HPDE6-E6E7 (cell line): ENCODE measurements around the gene GDF9.

Experiments
- DNase-seq: peaks from one replicate; pipeline ENCODE4 v3.0.0; 2011; ENCODE audit warnings: missing footprints; ENCODE audit errors: extremely low spot score

GDF9 gene

GRCh38 chr5:132838516-132839282 is 27.6 kb downstream of the GDF9 start:
- no peak for DNase-seq

- no peak for DNase-seq
Measured at GRCh38 chr5:132837868-132838267, 28.4 kb downstream of the GDF9 start.

DNA sequence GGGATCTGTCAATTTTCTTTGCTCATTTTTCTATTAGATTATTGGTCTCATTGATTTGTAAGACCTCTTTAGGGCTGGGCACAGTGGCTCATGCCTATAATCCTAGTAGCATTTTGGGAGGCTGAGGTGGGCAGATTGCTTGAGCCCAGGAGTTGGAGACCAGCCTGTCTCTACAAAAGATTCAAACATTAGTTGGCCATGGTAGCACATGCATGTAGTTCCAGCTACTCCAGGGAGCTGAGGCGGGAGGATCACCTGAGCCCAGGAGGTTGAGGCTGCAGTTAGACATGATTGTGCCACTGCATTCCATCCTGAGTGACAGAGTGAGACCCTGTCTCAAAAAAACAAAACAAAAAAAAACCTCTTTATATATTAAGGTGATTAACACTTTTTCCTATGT is 29.4 kb downstream of the GDF9 start:
- DNase-seq: no peak

DNA sequence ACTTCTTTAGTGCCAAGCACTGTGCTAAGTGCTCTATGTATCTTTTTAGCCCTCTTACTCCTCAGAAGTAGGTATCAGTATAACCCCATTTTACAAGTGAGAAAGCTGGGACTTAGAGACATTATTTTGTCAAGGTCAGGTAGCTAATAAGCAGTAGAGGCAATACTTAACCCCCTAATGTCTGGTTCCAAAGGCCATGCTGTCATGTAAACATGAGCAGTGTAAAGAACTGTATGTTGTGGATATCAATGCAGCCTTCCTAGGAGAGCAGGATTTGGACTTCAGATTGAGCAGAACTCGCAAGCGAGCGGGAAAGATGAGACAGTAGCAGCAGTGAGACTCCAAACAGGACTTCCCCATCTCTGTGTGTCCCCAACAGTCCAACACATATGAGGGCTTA is 32.2 kb downstream of the GDF9 start:
- no peak for DNase-seq

DNA sequence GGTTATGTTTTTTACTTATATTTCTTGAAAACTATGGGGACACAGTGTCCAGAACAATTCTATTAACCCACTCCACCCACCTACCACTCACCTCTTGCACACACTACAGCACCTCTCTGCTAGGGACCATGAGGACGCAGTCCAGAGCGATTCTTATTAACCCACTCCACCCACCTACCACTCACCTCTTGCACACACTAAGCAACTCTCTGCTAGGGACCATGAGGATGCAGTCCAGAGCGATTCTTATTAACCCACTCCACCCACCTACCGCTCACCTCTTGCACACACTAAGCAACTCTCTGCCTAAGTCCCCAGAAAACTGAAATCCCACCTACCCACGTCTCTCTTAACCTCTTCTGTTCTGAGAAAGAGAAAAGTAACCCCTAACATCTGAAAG is 33.7 kb downstream of the GDF9 start:
- DNase-seq: no peak

DNA sequence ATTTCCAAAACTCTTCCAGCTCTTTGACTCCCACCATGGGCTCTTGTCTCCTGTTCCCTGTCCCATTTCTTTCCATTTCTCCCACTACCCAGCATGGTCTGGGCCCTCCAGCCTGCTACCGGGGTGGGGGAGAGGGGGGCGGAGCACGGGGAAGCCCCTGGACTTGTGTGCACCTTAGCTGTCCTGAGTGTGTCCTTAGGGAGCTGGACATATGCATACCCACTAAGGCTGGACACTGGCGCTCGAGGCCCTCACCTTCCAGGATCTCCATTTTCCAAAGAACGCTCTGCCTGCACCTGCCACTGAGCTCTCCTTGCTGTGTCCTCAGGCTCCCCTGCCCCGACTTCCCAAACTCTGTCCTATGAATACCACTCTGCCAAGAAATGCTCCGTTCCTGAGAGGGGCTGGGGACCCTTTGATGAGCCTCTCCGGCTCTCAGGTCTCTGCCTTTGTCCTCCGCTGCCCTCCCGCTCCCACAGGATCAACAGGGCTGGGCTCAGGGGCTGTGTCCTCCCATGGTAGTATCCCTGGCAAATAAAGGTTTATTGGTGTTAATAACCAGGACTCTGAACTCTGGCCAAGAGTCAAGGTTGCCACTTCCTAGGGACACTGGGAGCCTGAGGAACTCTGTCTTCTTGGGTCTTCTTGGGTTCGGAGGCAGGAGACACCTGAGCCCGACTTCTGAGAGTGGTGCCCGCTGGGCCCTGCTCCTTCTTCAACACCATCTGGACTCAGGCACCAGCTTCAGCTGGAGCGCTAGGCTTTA is 35.0 kb downstream of the GDF9 start:
- DNase-seq: no peak

- DNase-seq: no peak
Measured at GRCh38 chr5:132830436-132831094, 35.7 kb downstream of the GDF9 start, which contains the start of gene SHROOM1. Gene SHROOM1, minus strand, starts transcription at chr5:132830647. Its CDS starts 4,507 bp downstream, at chr5:132826140.

DNA sequence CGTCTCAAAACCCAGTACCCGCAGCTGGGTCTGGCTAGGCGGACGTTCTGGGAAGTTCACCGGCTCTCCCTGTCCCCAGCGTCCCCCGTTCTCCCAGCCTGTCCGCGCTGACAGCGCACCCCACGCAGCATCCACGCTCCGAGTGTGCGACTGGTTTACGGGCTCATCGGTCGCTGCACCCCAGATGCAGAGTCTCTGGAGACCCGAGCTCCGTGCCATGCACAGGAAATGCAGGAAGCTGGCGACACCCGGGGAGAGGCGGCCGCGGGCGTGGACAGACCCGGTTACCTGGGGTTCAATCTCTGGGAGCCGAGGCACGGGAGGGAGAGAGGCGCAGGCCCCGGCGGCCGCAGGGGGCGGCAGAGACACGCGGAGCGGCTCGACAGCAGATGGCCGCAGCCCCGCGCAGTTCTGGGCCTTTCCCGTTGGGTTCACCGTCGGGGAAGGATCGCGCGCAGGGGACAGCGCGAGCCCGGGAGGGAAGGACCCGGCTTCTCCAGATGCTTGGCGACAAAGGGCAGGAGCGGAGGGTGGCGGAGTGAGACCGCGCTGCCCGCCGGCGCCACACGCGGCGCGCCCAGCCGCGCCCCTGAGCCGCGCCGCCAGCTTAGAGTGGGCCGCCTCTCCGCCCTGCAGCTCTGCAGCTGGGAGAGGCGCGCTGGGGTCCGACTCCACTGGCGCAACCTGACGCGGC is 36.4 kb downstream of the GDF9 start:
- DNase-seq: peak; percentile 89

- DNase-seq: no peak
Measured at GRCh38 chr5:132828846-132829494, 37.3 kb downstream of the GDF9 start.

DNA sequence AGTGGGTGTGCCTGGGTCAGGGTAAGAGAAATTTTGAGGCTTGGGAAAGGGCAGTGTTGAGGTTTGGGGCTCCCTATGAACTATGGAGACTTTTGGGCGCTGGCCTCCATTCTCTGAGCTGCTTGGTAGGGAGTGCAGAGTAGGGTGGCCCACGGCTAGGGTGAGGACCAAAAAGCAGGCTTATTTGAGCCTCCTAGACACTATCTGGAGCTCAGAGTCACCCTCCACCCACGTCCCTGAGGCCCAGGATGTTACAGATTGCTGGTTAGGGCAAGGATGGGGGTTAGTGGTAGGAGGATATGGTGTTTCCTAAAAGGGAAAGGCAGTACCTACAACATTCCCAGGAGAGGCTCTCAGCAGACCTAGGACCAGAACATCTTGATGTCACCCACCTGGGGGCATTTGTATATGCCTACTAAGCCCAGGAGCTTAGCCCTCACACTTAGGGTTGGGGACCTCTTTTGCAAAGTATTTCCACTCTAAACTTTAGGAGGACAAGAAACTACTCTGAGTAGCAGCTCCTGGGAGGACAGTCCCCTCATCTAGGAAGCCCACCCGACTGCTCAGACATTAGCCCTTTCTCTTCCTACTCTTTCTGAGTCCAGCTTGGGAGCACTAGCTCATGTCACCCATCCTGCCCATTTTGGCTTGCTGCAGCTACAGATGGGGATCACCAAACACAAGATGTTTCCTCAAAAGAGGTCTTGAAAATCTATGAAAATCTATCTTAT is 38.2 kb downstream of the GDF9 start:
- no peak for DNase-seq

DNA sequence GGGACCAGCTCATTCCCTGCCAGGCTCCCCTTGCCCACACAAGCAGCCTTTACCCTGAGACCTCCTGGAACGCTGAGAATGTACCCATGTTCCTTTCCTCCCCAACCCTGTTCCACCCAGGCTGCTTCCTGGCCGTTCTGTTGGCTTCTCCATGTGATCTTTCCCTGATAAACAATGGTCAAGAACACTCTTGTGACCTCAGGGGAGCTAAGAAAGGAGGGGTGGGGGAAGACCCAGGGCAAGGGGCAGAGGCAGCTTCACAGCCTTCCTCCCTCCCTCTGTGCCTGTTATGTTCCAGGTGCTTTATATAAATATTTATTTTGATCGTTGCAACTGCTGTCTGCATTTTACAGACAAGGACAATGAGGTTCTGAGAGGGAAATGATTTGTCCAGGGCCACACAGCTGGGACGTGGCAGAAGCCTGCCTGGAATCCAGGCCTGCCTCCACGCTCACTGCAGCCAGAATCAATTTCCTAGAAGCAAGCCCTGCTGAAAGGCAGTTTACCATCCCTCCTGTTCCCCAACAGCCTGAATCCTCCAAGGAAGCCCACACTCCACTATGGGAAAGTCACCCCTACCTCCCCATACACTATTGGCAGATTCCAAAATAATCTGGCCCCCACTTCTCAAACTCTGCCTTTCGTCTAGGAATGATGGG is 39.7 kb downstream of the GDF9 start:
- no peak for DNase-seq

DNA sequence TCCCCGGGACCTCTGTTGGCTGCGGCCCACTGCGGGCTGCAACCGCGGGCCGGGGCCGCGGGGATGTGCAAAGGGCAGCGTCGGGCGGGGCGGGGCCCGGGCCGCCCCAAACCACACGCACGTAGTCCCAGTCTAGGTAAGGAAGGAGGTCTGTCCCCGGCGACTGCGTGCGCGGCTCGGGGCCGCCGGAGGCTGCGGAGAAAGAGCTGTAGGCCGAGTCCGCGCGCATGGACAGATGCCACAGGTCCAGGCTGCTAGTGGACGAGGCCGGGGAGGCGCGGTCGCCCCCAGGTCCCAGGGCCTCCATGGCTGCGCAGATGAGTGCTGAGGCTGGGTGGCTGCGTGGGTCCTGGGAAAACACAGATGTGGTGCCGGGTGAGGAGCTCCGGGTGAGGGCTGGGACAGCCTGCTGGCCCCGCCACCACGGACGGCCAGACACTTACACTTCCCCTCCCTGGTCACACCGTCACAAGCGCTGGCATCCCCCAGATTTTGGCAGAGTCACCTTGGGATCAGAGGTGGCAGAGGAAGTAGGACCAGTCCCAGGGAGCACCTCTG is 40.4 kb downstream of the GDF9 start:
- no peak for DNase-seq

DNA sequence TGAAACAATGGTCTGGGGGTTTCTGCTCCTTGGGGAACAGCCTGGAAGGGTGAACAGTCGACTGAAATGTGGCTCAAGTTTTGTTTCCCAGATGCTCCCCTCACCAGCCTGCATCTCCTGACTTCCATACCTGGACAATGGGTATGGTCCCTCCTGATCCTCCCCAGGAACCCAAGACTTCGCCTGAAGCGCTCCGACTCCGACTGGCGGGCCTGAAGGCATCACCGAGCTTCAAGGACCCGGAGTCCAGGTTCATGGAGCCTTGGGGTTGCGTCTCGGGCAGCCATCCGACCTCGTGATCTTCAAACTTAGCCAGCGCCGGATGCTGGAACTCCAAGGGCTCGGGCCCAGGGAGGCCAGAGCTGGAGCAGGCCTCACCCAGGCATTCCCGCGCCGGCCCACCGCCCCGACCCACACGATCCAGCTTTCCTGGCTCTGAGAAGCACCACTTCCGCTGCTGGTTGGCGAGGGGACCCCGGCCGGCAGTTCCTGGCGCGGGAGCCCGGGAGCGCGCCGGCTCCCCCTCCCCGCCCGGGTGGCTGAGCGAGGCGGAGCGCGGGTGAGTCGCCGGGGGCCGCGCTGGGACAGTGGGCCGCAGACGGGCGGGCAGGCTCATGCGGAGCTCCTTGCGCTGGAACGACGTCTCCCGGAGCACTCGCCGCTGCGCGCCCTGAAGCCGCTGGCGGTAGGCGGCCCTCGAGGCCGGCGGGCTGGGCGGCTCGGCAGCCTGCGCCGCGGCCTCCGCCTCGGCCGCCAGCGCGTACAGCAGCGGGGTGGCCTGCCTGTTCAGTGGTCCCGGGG is 41.0 kb downstream of the GDF9 start:
- DNase-seq: no peak

DNA sequence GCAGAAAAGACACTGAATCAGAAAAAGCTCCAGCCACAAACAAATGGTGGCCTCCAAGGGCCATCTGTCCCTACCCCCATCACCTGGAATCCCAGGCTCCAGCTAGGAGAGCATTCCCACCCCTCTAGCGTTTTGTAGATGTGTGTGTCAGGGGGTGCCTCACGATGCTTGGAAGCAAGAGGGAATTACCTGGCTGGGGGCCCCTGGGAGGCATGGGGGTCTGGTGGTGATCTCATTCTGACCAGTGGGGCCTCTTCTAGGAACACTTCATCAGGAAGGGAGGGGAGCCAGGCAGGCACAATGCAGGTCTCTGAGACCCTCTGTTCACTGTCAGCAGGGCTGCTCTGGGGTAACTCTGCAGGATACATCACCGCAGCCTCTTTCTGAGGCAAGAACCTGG is 41.8 kb downstream of the GDF9 start:
- no peak for DNase-seq

DNA sequence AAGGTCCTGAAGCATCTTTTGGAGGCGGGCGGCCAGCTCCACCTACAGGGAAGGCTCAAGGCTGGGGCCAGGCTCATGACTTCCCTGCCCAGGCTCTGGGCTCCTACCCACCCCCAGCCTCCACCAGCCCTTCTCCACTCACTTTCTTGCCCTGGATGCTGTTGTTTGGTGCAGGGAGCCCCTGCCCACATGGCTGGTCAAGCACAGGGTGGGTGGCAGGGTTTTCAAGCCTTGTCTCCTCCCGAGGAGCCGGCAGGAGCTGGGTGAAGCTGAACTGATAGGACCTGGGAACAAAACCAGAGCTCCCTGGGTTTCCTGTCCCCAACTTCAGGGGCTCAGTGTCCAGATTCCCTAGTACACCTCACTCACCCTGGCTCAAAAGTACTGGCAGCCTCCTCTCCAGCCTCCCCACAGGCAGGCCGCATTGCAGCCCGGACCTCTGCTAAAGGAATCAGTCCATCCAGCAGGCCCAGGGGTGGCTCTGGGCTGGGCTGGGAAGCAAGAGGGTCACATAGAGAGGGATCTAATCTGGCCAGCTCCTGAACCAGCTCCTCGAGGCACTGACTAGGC is 42.7 kb downstream of the GDF9 start:
- no peak for DNase-seq

DNA sequence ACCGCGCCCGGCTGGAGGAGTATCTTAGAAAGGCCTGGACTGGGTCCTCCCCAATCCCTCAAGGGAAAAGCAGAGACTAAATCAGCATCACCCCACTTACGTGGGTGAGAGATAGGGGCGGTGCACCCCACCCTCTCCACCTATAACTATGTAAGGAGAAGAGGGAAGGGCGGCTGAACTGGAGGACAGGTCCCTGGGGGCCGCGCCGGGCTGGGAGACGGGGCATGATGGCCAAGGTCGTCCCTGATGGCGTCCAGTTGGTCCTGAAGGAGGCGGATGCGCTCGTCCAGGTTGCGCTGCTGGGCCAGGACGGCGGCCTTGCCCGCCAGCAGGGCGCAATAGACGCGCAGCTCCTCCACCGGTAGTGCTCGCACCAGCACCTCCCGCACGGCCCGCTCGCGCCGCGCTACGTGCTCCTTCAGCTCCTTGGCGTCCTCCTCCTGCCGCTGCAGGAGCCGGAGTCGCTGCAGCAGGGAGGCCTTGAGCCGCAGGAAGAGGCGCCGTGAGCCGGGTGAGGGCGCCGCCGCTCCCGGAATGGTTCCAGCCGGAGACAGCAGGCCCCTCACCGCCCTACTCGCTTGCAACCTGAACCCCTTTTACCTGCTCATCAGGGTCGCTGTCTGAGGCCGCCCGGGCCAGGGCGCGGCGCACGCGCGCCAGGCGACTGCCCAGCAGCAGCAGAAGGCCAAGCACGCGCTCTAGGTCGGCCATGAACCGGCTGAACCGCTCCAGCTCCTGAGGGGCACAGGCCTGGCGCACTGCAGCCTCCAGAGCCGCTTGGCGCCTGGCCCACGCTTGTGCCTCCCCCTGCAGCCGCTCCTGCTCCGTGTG is 43.4 kb downstream of the GDF9 start:
- no peak for DNase-seq

DNA sequence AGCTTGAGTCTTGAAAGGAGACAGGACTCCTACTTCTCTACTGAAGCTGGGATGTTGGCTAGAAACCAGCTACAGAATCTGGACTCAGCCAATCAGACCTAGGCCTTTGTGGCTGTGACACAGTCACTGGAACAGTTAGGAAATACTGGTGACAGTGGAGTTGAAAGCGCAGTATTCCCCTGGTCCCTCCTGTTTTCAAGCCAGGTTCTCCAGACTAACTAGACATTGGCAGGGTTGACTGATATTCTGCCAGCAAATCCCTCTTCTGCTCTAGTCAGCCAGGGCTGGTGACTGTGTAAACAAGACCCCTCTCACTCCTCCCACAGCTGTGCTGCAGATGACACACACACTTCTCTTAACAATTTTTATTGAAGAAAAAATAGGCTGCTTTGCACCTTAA is 44.5 kb downstream of the GDF9 start:
- no peak for DNase-seq

DNA sequence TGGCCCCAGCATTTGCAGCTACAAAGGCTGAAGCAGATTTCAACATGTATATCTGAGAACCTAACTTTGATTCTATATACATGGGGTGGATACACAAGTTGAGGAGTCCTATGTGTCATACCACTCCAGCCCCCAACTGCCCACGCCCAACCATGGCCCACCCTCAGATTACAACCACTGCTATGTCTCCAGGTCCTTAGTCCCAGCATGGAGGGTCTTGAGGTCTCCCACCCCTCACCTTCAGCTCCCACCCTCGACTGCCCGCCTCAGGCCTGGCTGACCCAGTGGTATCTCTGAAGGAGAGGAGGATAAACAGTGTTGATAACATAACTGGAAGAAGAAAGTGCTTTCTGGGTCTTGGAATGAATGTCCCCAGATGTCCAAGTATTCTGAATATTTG is 44.9 kb downstream of the GDF9 start:
- DNase-seq: no peak
